Activated T-helper 1 cell treated with anti-CD3 and anti-CD28 coated beads, Interleukin-12 subunit alpha, Interleukin-12 subunit beta, Interleukin-2, Interleukin-4 antibody, amounts not matched to agents 30 ng/mL and 10 ng/mL and 1 ng/mL, durations not matched to agents 14 hours and 24 hours and 36 hours (primary cell): ENCODE results near the gene DGKH. TPM values are rescaled to one million over a fixed set of nuclear protein-coding genes. Genes with fewer than 3 reads are reported as not detected.

Experiments used
- DNase-seq: peaks from one replicate; pipeline ENCODE4 v3.0.0; 2021; ENCODE audit warnings: low spot score
- H3K27ac Mint-ChIP-seq: one replicate; pipeline ENCODE4 v1.8.0; 2021; ENCODE audit warnings: mild to moderate bottlenecking, mixed read lengths
- H3K27me3 Mint-ChIP-seq: one replicate; pipeline ENCODE4 v1.8.0; 2022; ENCODE audit warnings: mild to moderate bottlenecking, moderate library complexity, mixed read lengths; ENCODE audit not compliant: insufficient read depth
- H3K36me3 Mint-ChIP-seq: one replicate; pipeline ENCODE4 v1.8.0; 2021; ENCODE audit warnings: low read depth, mixed read lengths
- H3K4me1 Mint-ChIP-seq: one replicate; pipeline ENCODE4 v1.8.0; 2021; ENCODE audit warnings: low read depth, mixed read lengths
- H3K4me3 Mint-ChIP-seq: one replicate; pipeline ENCODE4 v1.8.0; 2021; ENCODE audit warnings: mild to moderate bottlenecking, moderate library complexity, mixed read lengths
- H3K9me3 Mint-ChIP-seq: one replicate; pipeline ENCODE4 v1.8.0; 2021; ENCODE audit warnings: mixed read lengths
- intact Hi-C: fragments of 100-400 bp; cut with micrococcal nuclease; formaldehyde crosslinking; loops from one replicate; pipeline ENCODE4 v1.15.1; 2024
- total RNA-seq: library from RNA; stranded (reverse); gene quantifications from 2 replicates; pipeline ENCODE4 v1.2.3, GENCODE V29; 2022

DGKH gene, protein sequence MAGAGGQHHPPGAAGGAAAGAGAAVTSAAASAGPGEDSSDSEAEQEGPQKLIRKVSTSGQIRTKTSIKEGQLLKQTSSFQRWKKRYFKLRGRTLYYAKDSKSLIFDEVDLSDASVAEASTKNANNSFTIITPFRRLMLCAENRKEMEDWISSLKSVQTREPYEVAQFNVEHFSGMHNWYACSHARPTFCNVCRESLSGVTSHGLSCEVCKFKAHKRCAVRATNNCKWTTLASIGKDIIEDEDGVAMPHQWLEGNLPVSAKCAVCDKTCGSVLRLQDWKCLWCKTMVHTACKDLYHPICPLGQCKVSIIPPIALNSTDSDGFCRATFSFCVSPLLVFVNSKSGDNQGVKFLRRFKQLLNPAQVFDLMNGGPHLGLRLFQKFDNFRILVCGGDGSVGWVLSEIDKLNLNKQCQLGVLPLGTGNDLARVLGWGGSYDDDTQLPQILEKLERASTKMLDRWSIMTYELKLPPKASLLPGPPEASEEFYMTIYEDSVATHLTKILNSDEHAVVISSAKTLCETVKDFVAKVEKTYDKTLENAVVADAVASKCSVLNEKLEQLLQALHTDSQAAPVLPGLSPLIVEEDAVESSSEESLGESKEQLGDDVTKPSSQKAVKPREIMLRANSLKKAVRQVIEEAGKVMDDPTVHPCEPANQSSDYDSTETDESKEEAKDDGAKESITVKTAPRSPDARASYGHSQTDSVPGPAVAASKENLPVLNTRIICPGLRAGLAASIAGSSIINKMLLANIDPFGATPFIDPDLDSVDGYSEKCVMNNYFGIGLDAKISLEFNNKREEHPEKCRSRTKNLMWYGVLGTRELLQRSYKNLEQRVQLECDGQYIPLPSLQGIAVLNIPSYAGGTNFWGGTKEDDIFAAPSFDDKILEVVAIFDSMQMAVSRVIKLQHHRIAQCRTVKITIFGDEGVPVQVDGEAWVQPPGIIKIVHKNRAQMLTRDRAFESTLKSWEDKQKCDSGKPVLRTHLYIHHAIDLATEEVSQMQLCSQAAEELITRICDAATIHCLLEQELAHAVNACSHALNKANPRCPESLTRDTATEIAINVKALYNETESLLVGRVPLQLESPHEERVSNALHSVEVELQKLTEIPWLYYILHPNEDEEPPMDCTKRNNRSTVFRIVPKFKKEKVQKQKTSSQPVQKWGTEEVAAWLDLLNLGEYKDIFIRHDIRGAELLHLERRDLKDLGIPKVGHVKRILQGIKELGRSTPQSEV
- 13.1 and 14.1 TPM in 2 replicates for total RNA-seq

DNA sequence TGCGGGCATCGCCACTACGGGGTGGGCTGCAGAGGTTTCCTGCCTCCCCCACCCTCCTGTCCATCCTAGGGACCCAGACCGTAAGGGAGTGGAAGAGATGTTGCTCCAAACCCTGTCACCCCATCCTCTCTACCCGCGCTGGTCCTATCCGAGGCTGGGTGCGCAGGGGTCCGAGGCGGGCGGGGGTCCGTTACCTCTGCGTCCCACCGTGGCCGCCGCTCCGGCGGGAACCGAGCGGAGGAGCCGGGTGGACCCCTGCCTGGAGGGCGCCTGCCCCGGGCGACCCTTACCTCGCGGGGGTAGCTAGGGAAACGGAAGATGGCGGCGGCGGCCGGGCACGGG, at the start of gene DGKH:
DGKH (plus strand) TSS at position 307 of the 342 bp plus-strand sequence. CDS start 126 bp downstream, outside the sequence.
- no peak for DNase-seq
- Mint-ChIP-seq H3K27ac (peak within 1 kb of the TSS; percentile 80), H3K4me1 (peaks cover 25% of the 10 kb centered on the region), H3K4me3 (peak within 1 kb of the TSS; percentile 88), H3K27me3 (peaks cover 17% of the 10 kb centered on the region), H3K9me3 (no peaks in the 10 kb centered on the region), H3K36me3 (peaks cover 3% of the 10 kb centered on the region)
- intact Hi-C loops: loop anchor here (1.0 to 10.0 kb wide), 9 partner anchors 64 to 1044 kb away; partner anchors contain the start of genes NAA16 and WBP4

GRCh38 chr13:42000846-42001245, 47.6 kb upstream of the DGKH start:
- H3K4me3 Mint-ChIP-seq: no peak overlapping the region

GRCh38 chr13:42001580-42001979, 46.9 kb upstream of the DGKH start:
- no peak for DNase-seq
- Mint-ChIP-seq H3K27me3 (peaks cover 18% of the 10 kb centered on the region), H3K4me1 (no peaks in the 10 kb centered on the region), H3K36me3 (no peaks in the 10 kb centered on the region), H3K27ac (no peak overlapping the region), H3K9me3 (no peaks in the 10 kb centered on the region), H3K4me3 (no peak overlapping the region)
- intact Hi-C loops: no loop called here

More at GRCh38 chr13:42000846-42001245, 47.6 kb upstream of the DGKH start:
- intact Hi-C loops: no loop called here
- Mint-ChIP-seq H3K36me3 (no peaks in the 10 kb centered on the region), H3K9me3 (no peaks in the 10 kb centered on the region), H3K4me1 (no peaks in the 10 kb centered on the region), H3K27me3 (peaks cover 20% of the 10 kb centered on the region), H3K27ac (no peak overlapping the region)
- DNase-seq: no peak

- no peak for DNase-seq
- Mint-ChIP-seq H3K27me3 (peaks cover 18% of the 10 kb centered on the region), H3K4me3 (no peak overlapping the region), H3K36me3 (no peaks in the 10 kb centered on the region), H3K27ac (no peak overlapping the region), H3K9me3 (no peaks in the 10 kb centered on the region), H3K4me1 (no peaks in the 10 kb centered on the region)
- intact Hi-C loops: no loop called here
Measured at GRCh38 chr13:42002066-42002465, 46.4 kb upstream of the DGKH start.

DNA sequence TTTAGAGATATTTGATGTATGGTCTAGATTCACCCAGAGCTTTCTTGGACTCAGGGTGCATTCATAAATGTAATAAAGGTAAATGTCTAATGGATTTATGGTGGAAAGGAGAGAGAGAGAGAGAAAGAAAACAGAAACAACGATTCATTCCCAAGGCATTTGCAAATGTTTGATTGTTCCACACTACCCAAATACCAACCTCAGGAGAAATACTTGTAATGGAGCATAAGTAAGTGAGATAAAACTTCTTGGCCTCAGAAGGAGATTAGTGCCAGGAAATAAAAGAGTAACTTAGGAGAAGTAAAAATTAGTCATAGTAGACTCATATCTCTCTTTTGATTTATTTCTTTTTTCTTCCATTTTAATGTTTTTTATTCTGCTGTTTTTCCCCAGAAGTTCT, 40.6 kb upstream of the DGKH start:
- H3K4me1 Mint-ChIP-seq: no peaks in the 10 kb centered on the region
- intact Hi-C loops: no loop called here
- no peaks in the 10 kb centered on the region for H3K27me3 Mint-ChIP-seq
- H3K4me3 Mint-ChIP-seq: no peak overlapping the region
- H3K27ac Mint-ChIP-seq: no peak overlapping the region
- H3K36me3 Mint-ChIP-seq: no peaks in the 10 kb centered on the region
- no peaks in the 10 kb centered on the region for H3K9me3 Mint-ChIP-seq
- DNase-seq: no peak

DNA sequence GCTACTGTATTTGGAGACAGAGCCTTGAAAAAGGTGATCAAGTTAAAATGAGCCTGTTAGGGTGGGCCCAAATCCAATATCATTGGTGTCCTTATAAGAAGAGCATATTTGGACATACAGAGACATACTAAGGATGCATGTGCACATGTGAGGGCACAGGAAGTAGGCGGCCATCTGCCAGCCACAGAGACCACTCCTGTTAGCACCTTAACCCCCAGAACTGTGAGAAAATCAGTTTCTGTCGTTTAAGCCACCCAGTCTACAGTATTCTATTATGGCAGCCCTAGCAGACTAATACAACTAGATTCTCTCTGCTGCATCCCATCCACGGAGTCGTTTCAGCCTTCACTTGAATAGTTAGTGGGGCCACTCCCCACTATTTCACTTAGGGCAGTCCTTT, 39.4 kb upstream of the DGKH start:
- no peak for DNase-seq

DNA sequence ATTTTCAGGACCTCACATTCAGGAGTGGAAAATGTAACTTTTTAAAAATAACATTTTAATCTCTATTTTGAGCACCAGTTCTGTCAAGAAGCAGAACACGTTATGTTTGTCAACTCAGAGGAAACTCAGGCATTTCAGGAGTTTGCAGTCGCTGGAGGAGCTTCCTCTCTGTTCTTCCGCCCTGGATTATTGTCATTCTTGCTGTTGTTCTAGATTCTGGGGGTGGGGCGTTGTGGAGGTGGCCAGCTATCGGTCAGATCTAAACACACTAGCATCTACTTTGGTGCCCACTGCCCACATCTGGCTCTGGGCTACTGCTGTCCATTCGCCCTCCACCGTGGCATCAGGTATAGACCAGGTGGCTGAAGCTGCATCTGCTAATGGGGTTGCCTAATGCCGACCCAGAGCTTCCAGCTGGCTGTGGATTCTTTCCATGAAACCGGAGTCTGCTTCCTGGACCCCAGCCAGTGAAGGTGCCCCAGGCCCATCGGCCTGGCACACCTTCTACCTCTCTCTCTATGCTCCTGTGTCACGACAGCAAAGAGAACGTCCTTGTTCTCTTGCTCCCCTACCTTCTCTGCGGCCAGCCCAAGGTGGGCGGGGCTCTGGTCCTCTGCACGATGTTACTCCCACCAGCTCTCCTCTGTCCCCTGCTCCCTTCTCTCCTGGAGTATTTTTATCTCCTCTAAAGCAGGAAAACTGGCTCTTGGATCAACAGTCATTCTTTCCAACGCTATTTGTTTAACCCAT, 36.7 kb upstream of the DGKH start:
- Mint-ChIP-seq H3K4me1 (no peaks in the 10 kb centered on the region), H3K4me3 (no peak overlapping the region), H3K27me3 (peaks cover 7% of the 10 kb centered on the region), H3K36me3 (no peaks in the 10 kb centered on the region), H3K9me3 (no peaks in the 10 kb centered on the region), H3K27ac (no peak overlapping the region)
- intact Hi-C loops: no loop called here
- DNase-seq: no peak

More for the DNA sequence above, 39.4 kb upstream of the DGKH start:
- Mint-ChIP-seq H3K4me1 (no peaks in the 10 kb centered on the region), H3K9me3 (no peaks in the 10 kb centered on the region), H3K27me3 (no peaks in the 10 kb centered on the region), H3K36me3 (no peaks in the 10 kb centered on the region), H3K4me3 (no peak overlapping the region), H3K27ac (no peak overlapping the region)
- intact Hi-C loops: no loop called here

DNA sequence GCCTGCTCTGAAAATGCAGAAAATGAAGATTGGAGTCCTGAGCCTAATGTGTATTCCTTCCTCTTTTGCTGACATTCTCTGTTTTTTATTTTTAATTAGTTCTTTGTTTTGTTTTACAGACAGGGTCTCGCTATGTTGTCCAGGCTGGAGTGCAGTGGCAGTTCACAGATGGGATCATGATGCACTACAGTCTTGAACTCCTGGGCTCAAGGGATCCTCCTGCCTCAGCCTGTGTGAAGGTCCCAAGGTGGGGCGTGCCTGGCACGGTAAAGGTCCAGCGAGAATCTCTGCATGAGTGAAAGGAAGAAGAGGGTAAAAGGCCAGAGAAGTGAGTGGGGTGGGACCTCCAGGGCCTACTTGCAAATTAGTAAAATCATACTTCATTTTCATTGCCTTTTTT, 34.3 kb upstream of the DGKH start:
- Mint-ChIP-seq H3K4me3 (no peak overlapping the region), H3K4me1 (no peaks in the 10 kb centered on the region), H3K27me3 (peaks cover 14% of the 10 kb centered on the region), H3K27ac (no peak overlapping the region), H3K36me3 (no peaks in the 10 kb centered on the region), H3K9me3 (no peaks in the 10 kb centered on the region)
- DNase-seq: no peak
- intact Hi-C loops: no loop called here

- Mint-ChIP-seq H3K27ac (no peak overlapping the region), H3K4me3 (no peak overlapping the region), H3K36me3 (no peaks in the 10 kb centered on the region), H3K27me3 (peaks cover 14% of the 10 kb centered on the region), H3K4me1 (no peaks in the 10 kb centered on the region), H3K9me3 (no peaks in the 10 kb centered on the region)
- no peak for DNase-seq
- intact Hi-C loops: no loop called here
Measured at GRCh38 chr13:42017264-42017663, 31.2 kb upstream of the DGKH start.

DNA sequence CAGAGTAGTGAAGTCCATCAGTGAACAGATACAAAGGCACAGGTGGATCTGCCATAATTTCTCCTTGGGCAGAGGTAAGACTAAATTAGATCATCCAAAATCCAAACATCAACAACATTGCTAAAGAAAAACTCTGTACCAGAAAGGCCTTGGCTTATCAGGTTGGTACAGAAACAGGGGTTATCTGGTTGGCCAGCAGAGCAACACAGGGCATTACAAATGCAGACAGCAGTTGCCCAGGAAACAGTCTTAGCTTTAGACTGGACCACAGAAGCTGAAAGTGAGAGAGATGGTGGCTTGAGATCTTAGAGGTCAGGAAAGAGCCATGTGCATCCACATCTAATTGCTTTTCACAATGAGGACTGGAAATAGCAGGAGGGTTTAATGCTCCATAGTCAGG, 26.6 kb upstream of the DGKH start:
- H3K27me3 Mint-ChIP-seq: peaks cover 6% of the 10 kb centered on the region
- no peaks in the 10 kb centered on the region for H3K36me3 Mint-ChIP-seq
- intact Hi-C loops: no loop called here
- no peak for DNase-seq
- H3K9me3 Mint-ChIP-seq: no peaks in the 10 kb centered on the region
- H3K27ac Mint-ChIP-seq: no peak overlapping the region
- no peaks in the 10 kb centered on the region for H3K4me1 Mint-ChIP-seq
- H3K4me3 Mint-ChIP-seq: no peak overlapping the region

DNA sequence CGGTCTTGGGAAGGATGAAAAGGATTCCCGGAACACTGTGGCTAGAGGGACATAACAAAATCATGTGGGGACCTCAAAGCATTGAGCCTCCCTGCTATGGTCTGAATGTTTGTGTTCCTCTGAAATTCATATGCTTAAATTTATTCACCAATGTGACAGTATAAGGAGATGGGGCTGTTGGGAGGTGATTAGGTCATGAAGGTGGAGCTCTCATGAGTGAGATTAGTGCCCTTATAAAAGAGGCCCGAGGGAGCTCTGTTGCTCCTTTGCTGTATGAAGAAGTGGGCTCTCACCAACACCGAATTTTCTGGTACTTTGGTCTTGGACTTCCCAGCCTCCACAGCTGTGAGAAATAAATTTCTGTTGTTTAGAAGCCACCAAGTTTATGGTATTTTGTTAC, 26.1 kb upstream of the DGKH start:
- peaks cover 9% of the 10 kb centered on the region for H3K27me3 Mint-ChIP-seq
- no peaks in the 10 kb centered on the region for H3K9me3 Mint-ChIP-seq
- no peaks in the 10 kb centered on the region for H3K4me1 Mint-ChIP-seq
- H3K36me3 Mint-ChIP-seq: no peaks in the 10 kb centered on the region
- H3K4me3 Mint-ChIP-seq: no peak overlapping the region
- intact Hi-C loops: no loop called here
- DNase-seq: no peak
- no peak overlapping the region for H3K27ac Mint-ChIP-seq

DNA sequence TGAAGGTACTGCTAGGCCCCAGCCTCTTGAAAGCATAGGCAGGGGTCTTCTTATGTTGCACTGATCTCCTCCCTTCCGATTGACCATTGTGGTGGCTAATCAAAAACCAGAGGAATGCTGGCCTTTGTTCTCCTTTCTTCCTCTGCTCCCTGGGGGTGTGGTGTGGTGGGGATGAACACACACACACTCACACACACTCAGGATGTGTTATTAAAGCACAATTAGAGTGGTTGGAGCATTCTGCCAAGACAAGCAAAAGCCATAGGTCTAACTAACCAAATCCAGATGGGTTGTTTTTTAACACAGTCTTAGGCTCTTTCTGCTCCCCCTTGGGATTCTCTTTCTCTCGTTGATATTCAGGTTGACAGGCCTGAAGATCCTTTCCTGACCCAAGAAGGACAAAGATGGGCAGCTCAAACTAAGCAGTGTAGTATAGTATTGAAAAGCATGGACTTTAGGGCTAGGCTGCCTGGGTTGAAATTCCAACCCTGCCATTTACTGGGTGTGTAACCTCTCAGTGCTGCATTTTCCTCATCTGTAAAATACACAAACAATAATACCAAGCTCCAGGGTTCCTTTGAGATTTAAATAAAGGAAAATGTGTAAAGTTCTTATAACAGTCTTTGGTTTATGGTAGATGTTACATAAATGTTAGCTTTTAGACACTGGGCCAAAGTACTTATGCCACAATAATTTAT, 25.5 kb upstream of the DGKH start:
- intact Hi-C loops: no loop called here
- H3K27me3 Mint-ChIP-seq: peaks cover 5% of the 10 kb centered on the region
- DNase-seq: no peak
- H3K27ac Mint-ChIP-seq: no peak overlapping the region
- no peaks in the 10 kb centered on the region for H3K9me3 Mint-ChIP-seq
- H3K4me1 Mint-ChIP-seq: no peaks in the 10 kb centered on the region
- no peaks in the 10 kb centered on the region for H3K36me3 Mint-ChIP-seq
- no peak overlapping the region for H3K4me3 Mint-ChIP-seq
